GM18873 (cell line): ENCODE results near the gene ATP2C2.

Experiments
- ATAC-seq: cut with Tn5 transposase; IDR thresholded peaks from one replicate; pipeline ENCODE4 v1.9.1; 2021; ENCODE audit warnings: mild to moderate bottlenecking, moderate library complexity, moderate number of reproducible peaks; ENCODE audit not compliant: unreplicated experiment, low FRiP score

The ATP2C2 gene

DNA sequence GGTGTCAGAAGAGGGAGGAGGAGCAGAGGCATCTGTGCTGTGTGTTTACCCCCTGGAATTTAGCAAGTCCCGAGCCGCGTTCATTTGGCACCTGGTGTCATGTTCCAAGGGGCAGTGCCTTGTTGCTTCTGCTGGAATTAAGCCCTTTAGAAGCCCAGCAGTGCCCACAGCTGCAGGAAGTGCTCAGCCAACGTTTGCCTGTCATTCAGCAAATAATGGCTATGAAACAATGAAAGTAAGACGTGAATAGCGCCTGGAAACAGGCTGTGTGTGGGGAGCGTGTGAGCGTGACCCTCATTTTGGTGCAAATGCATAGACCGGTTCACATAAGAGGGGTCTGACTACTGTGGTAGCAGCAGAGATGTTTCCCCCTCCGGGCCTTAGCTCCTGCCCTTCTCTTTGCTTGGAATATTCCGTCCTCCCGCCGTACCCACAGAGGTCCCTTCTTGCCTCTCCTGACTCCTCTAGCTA, 5.8 kb upstream of the ATP2C2 start:
- no peak for ATAC-seq

DNA sequence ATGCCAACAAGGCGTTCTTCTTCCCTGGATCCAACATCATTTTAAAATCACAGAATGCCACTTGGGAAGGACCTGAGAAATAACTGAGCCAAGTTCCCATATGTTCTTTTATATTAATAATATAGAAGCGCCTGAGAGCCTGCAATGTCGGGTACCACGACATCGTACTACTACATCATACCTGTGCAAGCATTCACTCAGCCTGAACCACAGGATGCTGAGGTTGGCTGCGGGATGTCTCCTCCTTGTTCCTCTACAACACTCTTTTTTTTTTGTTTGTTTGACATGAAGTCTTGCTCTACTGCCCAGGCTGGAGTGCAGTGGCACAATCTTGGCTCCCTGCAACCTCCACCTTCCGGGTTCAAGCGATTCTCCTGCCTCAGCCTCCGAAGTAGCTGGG, 2.1 kb upstream of the ATP2C2 start:
- no peak for ATAC-seq

- no peak for ATAC-seq
Measured at GRCh38 chr16:84367297-84367680, 1.0 kb upstream of the ATP2C2 start.

GRCh38 chr16:84367750-84368307, 509 bp upstream of the ATP2C2 start:
- ATAC-seq, result no peak

DNA sequence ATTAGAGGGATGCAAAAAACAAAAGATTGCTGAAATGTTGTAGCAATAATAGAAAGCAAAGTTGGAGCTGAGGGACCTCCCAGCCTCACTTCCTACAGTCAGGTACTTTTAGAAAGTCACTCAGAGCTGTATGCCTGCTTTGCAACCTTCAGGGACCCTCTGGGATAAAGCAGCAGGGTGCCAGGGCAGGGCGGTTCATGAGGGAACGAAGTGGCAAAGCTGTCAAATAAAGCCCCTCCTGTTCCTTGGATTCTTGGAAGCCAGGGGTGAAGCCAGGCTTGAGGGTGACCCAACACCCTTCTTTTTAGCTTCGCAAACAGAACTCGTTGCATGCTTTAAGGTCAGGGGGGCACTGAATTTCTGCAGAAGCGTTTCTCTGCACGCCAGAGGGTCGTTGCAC, 767 bp downstream of the ATP2C2 start:
- no peak for ATAC-seq

GRCh38 chr16:84369938-84370627, 1.7 kb downstream of the ATP2C2 start:
- ATAC-seq, result no peak

GRCh38 chr16:84370723-84371552, 2.6 kb downstream of the ATP2C2 start:
- ATAC-seq, result no peak

DNA sequence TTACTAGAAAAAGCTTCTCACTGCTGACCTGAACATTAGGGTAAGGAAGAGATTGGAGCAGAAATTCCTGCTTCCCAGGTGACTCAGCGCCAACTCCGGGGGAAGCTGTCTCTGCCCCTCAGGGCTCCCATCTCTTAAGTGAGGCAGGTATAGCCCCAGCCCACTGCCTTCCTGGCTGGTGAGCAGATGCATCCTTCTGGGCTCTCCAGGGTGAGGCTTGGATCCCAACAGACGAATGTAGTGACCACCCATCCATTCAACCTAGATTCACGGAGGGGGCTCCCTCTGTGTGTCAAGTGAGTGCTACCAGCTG, 3.2 kb downstream of the ATP2C2 start:
- no peak for ATAC-seq

DNA sequence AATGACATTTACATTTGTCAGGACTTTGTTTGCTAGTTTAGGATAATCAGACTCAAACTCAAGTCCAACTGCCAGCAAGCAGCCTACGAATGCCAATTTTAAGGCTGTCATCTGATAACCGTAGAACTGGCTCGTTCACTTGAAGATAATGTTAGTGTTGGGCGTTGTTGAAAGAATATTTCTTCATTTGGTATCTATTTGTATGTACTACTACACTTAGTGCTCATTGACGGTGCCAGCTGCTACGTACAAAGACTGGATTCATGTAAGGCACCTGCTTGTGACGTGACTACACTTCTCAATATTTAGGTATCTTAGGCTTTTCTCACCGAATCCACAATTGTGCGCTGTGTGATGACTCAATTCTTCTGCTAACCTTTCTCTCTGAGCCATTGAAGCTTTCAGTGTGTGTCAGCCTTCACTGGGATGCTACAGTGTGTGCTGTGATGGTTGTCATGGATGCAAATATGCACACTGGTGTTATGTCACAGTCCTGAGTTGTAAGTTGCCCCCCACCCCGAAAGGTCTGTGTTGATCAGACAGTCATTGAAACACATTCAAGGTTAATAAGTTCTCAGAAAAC, 5.7 kb downstream of the ATP2C2 start:
- no peak for ATAC-seq

- ATAC-seq, result no peak
Measured at GRCh38 chr16:84378099-84378498, 9.8 kb downstream of the ATP2C2 start.

GRCh38 chr16:84378567-84378966, 10.2 kb downstream of the ATP2C2 start:
- ATAC-seq, result no peak

- ATAC-seq, result no peak
Measured at GRCh38 chr16:84379008-84379708, 10.8 kb downstream of the ATP2C2 start.

DNA sequence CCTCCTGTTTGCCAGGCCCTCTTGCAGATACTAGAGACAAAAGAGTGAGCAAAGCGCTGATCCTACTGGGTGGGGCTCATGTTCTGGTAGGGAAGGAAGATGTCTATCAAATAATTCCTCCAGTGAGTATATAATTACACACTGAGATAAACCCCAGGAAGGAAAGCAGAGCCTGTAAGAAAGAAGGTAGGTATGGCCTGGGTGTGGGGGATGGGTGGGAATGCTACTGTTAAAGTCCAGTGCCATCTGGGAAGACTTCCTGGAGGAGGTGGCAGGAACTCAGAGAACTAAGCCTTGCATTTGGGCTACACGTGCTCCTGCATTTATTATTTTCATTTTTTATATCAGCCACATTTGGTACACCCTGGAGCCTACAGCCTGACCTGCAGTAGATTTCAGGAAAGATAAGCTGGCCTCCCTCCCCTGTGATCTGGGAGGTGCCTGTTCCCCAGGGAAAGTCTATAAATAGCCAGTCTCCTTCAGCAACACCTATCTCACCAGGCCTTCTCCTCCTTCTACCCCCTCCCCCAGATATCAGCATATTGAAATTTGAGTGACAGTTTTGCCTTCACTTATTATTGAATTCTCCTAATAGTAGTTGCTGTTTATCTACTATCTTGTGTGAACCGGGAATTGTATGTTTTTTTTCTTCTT, 11.5 kb downstream of the ATP2C2 start:
- no peak for ATAC-seq

- no peak for ATAC-seq
Measured at GRCh38 chr16:84380405-84380804, 12.1 kb downstream of the ATP2C2 start.

- ATAC-seq, result no peak
Measured at GRCh38 chr16:84382396-84382795, 14.1 kb downstream of the ATP2C2 start.

GRCh38 chr16:84383106-84383505, 14.8 kb downstream of the ATP2C2 start:
- no peak for ATAC-seq

GRCh38 chr16:84386047-84386446, 17.7 kb downstream of the ATP2C2 start:
- ATAC-seq, result no peak

DNA sequence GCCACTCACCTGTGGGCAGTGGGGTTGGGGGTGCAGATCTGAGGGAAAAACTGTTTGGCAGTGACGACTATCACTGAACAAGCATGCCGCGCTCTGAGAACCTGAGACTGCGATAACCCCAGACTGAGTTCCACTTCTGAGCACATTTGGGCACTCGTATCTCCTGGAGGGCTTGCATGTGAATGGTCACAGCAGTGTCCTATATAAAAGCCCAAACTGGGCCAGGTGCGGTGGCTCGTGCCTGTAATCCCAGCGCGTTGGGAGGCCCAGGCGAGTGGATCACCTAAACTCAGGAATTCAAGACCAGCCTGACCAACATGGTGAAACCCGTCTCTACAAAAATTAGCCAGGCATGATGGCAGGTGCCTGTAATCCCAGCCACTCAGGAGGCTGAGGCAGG, 18.7 kb downstream of the ATP2C2 start:
- ATAC-seq, result no peak

DNA sequence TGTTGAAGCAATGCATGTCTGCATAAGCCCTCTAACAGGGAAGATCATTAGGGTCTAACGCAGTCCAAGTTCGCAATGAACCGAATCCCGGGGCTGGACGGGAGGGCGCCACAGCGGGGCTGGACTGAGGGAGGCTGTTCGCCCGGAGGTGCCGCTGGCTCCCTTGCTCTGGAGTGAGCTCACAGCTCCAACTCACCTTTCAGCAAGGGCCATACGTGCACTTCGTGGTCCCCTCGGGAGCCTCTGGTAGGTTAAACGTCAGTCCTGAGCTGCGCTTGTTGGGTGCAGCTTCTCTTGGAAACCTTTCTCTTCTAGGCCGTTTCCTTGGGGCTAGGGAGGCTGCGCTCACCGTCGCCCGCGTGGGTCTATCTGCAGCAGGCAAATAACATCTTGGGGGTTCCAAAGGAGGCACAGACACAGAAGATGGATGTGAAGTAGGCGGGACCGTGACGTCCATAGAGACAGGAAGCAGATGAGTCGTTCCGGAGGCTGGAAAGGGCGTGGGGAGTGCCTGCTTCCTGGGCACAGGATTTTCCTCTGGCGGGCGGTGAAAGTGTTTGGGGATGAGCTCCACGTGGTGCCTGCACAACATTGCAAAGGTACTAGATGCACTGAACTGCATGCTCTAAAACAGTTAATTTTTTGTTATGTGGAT, 21.9 kb downstream of the ATP2C2 start:
- ATAC-seq, result no peak
